Uterus (tissue), 4 donors: Measurements from ENCODE around the gene PTRH1. TPM values are rescaled to one million over a fixed set of nuclear protein-coding genes. Genes with fewer than 3 reads are reported as not detected.

Experiments
- DNase-seq, 2 donors: peaks; one replicate each; pipeline ENCODE4 v3.0.0-alpha.2; 2019 to 2020
- H3K27ac ChIP-seq, 2 donors: fragments of 200-600 bp; sonication (generic); 1 replicate in 1 of 2; 2 replicates in 1 of 2; pipeline ENCODE4 v1.5.1; 2016 to 2018
- H3K27me3 ChIP-seq, 2 donors: fragments of 200-600 bp; sonication (generic); one replicate each; pipeline ENCODE4 v1.5.1; 2018 to 2019; ENCODE audit warnings: control low read depth in 1 of 2
- H3K36me3 ChIP-seq, 2 donors: fragments of 200-600 bp; sonication (generic); one replicate each; pipeline ENCODE4 v1.5.1; 2019; ENCODE audit warnings: control low read depth in 1 of 2
- H3K4me1 ChIP-seq, 2 donors: fragments of 200-600 bp; sonication (generic); one replicate each; pipeline ENCODE4 v1.5.1; 2018 to 2019; ENCODE audit warnings: control low read depth in 1 of 2
- H3K4me3 ChIP-seq, 2 donors: fragments of 200-600 bp; sonication (generic); 1 replicate in 1 of 2; 2 replicates in 1 of 2; pipeline ENCODE4 v1.5.1; 2018 to 2019; ENCODE audit warnings: mild to moderate bottlenecking in 1 of 2
- H3K9me3 ChIP-seq, 2 donors: fragments of 200-600 bp; sonication (generic); one replicate each; pipeline ENCODE4 v1.5.1; 2019; ENCODE audit warnings: control low read depth in 1 of 2
- POLR2A ChIP-seq, 2 donors: fragments of 450-650 bp; IDR thresholded peaks; one replicate each; pipeline ENCODE4 v1.6.1; 2016; ENCODE audit warnings: antibody characterized with exemption in 2 of 2, mild to moderate bottlenecking in 1 of 2, moderate library complexity in 1 of 2
- intact Hi-C: fragments of 100-400 bp; cut with DNase I; formaldehyde crosslinking; loops from one replicate; pipeline ENCODE4 v1.15.1; 2023; ENCODE audit warnings: low total_unique reads
- total RNA-seq, 4 donors: library from RNA; depleted of rRNA in 3 of 4; stranded (reverse); fragments of >200 nt in 3 of 4; gene quantifications; one replicate each; pipeline versions ENCODE4 v1.1.0 to v1.2.4, GENCODE V29; 2014 to 2023
- TF ChIP-seq, protein P1 (sequence below), 4 experiments: fragments of 200-600 bp in 2 of 4; fragments of 450-650 bp in 2 of 4; sonication (generic) in 2 of 4; IDR thresholded peaks; one replicate each; pipeline ENCODE4 v1.5.1; 2016 to 2019; ENCODE audit warnings: antibody characterized with exemption in 4 of 4, mild to moderate bottlenecking in 2 of 4, moderate library complexity in 1 of 4
- donor health status: DM: yes; HTN: yes; CAD: no.

The PTRH1 gene
- total RNA-seq, 4 donors from 2014 or later, result 3.8 to 18.4 (median 10.4) TPM

- TF ChIP-seq, protein P1, sequence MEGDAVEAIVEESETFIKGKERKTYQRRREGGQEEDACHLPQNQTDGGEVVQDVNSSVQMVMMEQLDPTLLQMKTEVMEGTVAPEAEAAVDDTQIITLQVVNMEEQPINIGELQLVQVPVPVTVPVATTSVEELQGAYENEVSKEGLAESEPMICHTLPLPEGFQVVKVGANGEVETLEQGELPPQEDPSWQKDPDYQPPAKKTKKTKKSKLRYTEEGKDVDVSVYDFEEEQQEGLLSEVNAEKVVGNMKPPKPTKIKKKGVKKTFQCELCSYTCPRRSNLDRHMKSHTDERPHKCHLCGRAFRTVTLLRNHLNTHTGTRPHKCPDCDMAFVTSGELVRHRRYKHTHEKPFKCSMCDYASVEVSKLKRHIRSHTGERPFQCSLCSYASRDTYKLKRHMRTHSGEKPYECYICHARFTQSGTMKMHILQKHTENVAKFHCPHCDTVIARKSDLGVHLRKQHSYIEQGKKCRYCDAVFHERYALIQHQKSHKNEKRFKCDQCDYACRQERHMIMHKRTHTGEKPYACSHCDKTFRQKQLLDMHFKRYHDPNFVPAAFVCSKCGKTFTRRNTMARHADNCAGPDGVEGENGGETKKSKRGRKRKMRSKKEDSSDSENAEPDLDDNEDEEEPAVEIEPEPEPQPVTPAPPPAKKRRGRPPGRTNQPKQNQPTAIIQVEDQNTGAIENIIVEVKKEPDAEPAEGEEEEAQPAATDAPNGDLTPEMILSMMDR (IDR thresholded peaks at IDR 0.05), result no peak
- no peak for TF ChIP-seq POLR2A (IDR thresholded peaks at IDR 0.05)
- H3K9me3 ChIP-seq, result no peaks in the 10 kb centered on the region
- H3K36me3 ChIP-seq, result no peaks in the 10 kb centered on the region
- no peak overlapping the region for H3K4me3 ChIP-seq
- no peak for DNase-seq
- no peaks in the 10 kb centered on the region for H3K4me1 ChIP-seq
- intact Hi-C loops, result no loop called here
- H3K27ac ChIP-seq, result no peak overlapping the region
- H3K27me3 ChIP-seq, result peaks cover 0 to 3% of the 10 kb centered on the region in 2 donors
Observed at GRCh38 chr9:127749090-127749787, 33.8 kb upstream of the PTRH1 start.

DNA sequence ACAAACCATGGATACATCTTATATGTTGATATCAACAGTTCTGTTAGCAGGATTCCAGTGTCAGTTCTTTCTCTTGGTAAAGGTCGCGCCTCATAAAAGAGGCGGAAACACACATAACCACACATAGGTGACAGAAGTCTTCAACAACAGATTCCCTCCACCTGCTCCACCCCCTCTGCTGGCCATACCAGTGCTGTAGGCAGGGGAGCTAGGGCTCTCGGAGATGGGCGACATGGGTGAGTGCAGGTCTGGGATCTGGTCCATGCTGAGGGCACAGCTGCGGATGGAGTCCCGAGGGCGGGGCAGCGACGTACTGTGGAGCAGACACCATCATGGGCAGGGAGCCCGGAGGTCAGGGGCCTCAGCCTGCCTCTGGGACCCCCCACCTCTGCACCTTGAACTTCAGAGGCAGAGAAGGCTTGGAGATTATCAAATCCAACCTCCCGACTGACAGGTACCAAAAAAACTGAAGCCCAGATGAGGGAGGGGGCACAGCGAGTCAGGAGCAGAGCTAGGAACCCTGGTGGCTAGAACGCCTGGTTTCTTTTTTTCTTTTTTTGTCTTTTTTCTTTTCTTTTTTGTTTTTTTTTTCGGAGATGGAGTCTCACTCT is 31.6 kb upstream of the PTRH1 start:
- Histone ChIP-seq H3K36me3 (no peaks in the 10 kb centered on the region), H3K27ac (no peak overlapping the region), H3K9me3 (no peaks in the 10 kb centered on the region), H3K27me3 (no peaks in the 10 kb centered on the region), H3K4me3 (no peak overlapping the region), H3K4me1 (no peaks in the 10 kb centered on the region)
- TF ChIP-seq, protein P1 (IDR thresholded peaks at IDR 0.05), result no peak
- TF ChIP-seq POLR2A (IDR thresholded peaks at IDR 0.05), result no peak
- intact Hi-C loops, result no loop called here
- DNase-seq, result no peak

DNA sequence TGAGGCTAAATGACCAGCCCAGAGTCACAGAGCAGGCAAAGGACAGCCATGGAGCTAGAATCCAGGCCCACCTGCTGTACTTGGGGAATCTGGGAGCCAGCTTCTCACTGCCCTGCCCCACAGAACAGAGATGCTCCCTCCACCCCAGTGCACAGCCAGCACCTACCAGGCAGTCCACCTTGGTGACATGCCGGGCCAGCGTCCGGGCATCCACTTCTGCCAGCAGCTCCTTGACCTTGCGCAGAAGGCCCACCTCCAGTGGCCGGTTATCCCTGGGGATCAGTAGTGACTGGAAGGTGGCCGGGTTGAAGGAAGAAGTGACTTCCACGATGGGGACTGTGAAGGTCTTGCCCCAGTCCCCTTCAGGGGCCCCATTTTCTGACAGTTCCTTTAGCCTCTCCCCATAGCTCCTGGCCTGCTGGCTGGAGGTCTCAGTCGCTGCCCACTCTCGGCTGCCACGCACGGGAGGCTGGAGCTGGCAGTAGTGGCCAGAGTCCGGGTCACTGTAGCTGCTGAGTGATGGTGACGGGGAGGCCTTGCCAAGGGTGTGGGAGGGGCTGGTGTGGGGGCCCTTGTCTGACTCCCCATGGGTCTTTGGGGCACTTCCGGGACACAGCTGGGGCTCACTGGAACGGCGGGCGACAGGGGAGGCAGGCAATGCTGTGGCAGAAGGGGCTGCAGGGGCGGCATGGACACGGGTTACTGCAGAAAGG is 29.1 kb upstream of the PTRH1 start:
- intact Hi-C loops, result no loop called here
- Histone ChIP-seq H3K4me1 (no peaks in the 10 kb centered on the region), H3K27me3 (no peaks in the 10 kb centered on the region), H3K4me3 (no peak overlapping the region), H3K9me3 (no peaks in the 10 kb centered on the region), H3K36me3 (no peaks in the 10 kb centered on the region), H3K27ac (no peak overlapping the region)
- TF ChIP-seq, protein P1 (IDR thresholded peaks at IDR 0.05), result no peak
- TF ChIP-seq POLR2A (IDR thresholded peaks at IDR 0.05), result no peak
- DNase-seq, result no peak

DNA sequence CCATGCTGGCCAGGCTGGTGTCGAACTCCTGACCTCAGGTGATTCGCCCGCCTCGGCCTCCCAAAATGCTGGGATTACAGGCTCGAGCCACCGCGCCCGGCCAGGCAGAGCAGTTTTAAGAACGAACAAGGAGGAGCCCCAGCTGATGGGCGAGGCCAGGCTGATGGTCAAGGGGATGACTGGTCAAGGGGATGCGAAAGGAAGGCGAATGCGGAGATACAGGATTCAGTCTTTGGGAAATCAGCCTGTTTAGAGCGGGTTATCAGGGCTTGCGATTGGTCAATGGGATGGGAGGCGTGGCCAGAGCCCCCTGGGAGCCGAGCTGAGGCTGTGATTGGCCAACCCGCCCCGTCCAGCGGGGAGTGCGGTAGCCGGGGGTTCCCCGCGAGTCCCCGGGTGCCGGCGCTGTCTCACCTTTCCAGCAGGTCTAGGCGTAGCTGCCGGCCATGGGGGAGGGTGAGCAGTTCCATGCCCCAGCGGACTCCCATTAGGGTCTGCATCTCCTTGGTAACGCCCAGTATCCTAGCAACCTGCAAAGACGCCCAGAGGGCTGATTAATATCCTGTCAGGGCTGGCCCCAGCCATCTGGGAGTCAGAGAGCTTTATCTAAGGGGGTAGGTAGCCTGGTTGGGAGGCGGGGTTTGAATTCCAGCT is 27.1 kb upstream of the PTRH1 start:
- no peaks in the 10 kb centered on the region for H3K27me3 ChIP-seq
- H3K27ac ChIP-seq, result peak overlapping the region in 1 of 2 donors; percentile 72
- no peaks in the 10 kb centered on the region for H3K9me3 ChIP-seq
- H3K36me3 ChIP-seq, result no peaks in the 10 kb centered on the region
- TF ChIP-seq POLR2A (IDR thresholded peaks at IDR 0.05), result no peak
- TF ChIP-seq, protein P1 (IDR thresholded peaks at IDR 0.05), result no peak
- intact Hi-C loops, result no loop called here
- H3K4me3 ChIP-seq, result no peak overlapping the region
- H3K4me1 ChIP-seq, result no peaks in the 10 kb centered on the region
- peak; percentile 40 to 62 for DNase-seq
